Fibroblast of lung (primary cell): Measurements from ENCODE around the gene TRIM4. TPM values are rescaled to one million over a fixed set of nuclear protein-coding genes. Genes with fewer than 3 reads are reported as not detected.
"Not testable (repeated sequence)": the region's sequence is repeated elsewhere in the genome, so short reads cannot be mapped to it uniquely, and the experiment has no call there.

Experiments
- DNase-seq, 2 donors: peaks; one replicate each; pipeline versions ENCODE4 v3.0.0 to v3.0.0-alpha.2; 2010; ENCODE audit warnings: low read depth in 2 of 2
- H2AFZ ChIP-seq: 2 replicates; pipeline ENCODE4 v1.5.1; 2012; ENCODE audit warnings: low read length, control low read depth, inconsistent platforms
- H3K27ac ChIP-seq: 2 replicates; pipeline ENCODE4 v1.5.1; 2011; ENCODE audit warnings: low read length, control low read depth; ENCODE audit not compliant: insufficient read depth
- H3K27me3 ChIP-seq: 2 replicates; pipeline ENCODE4 v1.5.1; 2011; ENCODE audit warnings: mild to moderate bottlenecking, low read length; ENCODE audit not compliant: control insufficient read depth, insufficient read depth
- H3K36me3 ChIP-seq: 2 replicates; pipeline ENCODE4 v1.5.1; 2011; ENCODE audit warnings: low read length; ENCODE audit not compliant: control insufficient read depth, insufficient read depth
- H3K4me1 ChIP-seq: 2 replicates; pipeline ENCODE4 v1.5.1; 2011; ENCODE audit warnings: low read length; ENCODE audit not compliant: control insufficient read depth, insufficient read depth; ENCODE audit errors: extremely low read depth
- H3K4me2 ChIP-seq: 2 replicates; pipeline ENCODE4 v1.5.1; 2011; ENCODE audit warnings: low read length, control low read depth; ENCODE audit not compliant: insufficient read depth; ENCODE audit errors: extremely low read depth
- H3K4me3 ChIP-seq, 4 experiments: fragments of 200-600 bp in 1 of 4; sonication (generic) in 1 of 4; replicated peaks in 1 of 4; 2 replicates each; pipeline ENCODE4 v1.5.1; 2011 to 2016; ENCODE audit warnings: low read length in 4 of 4, low read depth in 3 of 4, mild to moderate bottlenecking in 3 of 4, control low read depth in 2 of 4, inconsistent platforms in 1 of 4, mixed read lengths in 1 of 4; ENCODE audit not compliant: insufficient read depth in 1 of 4; ENCODE audit errors: control extremely low read depth in 1 of 4
- H3K79me2 ChIP-seq: 2 replicates; pipeline ENCODE4 v1.5.1; 2012; ENCODE audit warnings: mild to moderate bottlenecking, low read length, inconsistent platforms; ENCODE audit not compliant: control insufficient read depth, insufficient read depth
- H3K9ac ChIP-seq: 2 replicates; pipeline ENCODE4 v1.5.1; 2011; ENCODE audit warnings: mild to moderate bottlenecking, low read length, control low read depth; ENCODE audit not compliant: insufficient read depth
- H3K9me3 ChIP-seq: 2 replicates; pipeline ENCODE4 v1.5.1; 2012; ENCODE audit warnings: low read depth, low read length; ENCODE audit not compliant: control insufficient read depth, insufficient read depth
- H4K20me1 ChIP-seq: 2 replicates; pipeline ENCODE4 v1.5.1; 2011; ENCODE audit warnings: low read length; ENCODE audit not compliant: control insufficient read depth, insufficient read depth; ENCODE audit errors: extremely low read depth
- CTCF ChIP-seq, 2 donors: IDR thresholded peaks in 1 of 2; conservative IDR thresholded peaks in 1 of 2; 1 replicate in 1 of 2; 2 replicates in 1 of 2; pipeline ENCODE4 v1.5.1; 2011 to 2012; ENCODE audit warnings: low read length in 2 of 2, control low read depth in 1 of 2, inconsistent platforms in 1 of 2, low read depth in 1 of 2, mild to moderate bottlenecking in 1 of 2
- EZH2 ChIP-seq: IDR thresholded peaks from 2 replicates; pipeline ENCODE4 v1.5.1; 2012; ENCODE audit warnings: low read length, control low read depth, mild to moderate bottlenecking; ENCODE audit errors: missing control alignments
- polyA minus RNA-seq: library from RNA; depleted of rRNA, polyadenylated mRNA; stranded (reverse); fragments of >200 nt; gene quantifications from 2 replicates; pipeline ENCODE4 v1.2.3, GENCODE V29; 2011; ENCODE audit warnings: low replicate concordance
- polyA plus RNA-seq, 2 donors: library from polyadenylated mRNA; depleted of rRNA in 1 of 2; stranded (reverse) in 1 of 2; unstranded in 1 of 2; fragments of >200 nt; gene quantifications; 2 replicates each; pipeline ENCODE4 v1.2.1, GENCODE V29; 2011 to 2012; ENCODE audit warnings: missing spikeins in 1 of 2
- total RNA-seq: library from RNA; depleted of rRNA; stranded (reverse); fragments of >200 nt; gene quantifications from 2 replicates; pipeline ENCODE4 v1.2.1, GENCODE V29; 2014

The TRIM4 gene
- 31.5 and 35.4 TPM in 2 replicates for total RNA-seq
- 19.6 and 23.1 TPM in 2 replicates for polyA plus RNA-seq
- polyA plus RNA-seq (2012), result 15.0 and 19.7 TPM in 2 replicates
- 10.0 and 10.4 TPM in 2 replicates for polyA minus RNA-seq

- peak within 1 kb of the TSS; percentile 89 for H3K4me2 ChIP-seq
- H3K27me3 ChIP-seq, result no peaks in the 10 kb centered on the region
- peaks cover 4% of the 10 kb centered on the region for H3K4me1 ChIP-seq
- peak within 1 kb of the TSS; percentile 91 for H3K9ac ChIP-seq
- TF ChIP-seq EZH2 (no peak), CTCF (conservative IDR thresholded peaks at IDR 0.05 in 1 of 2, IDR thresholded peaks at IDR 0.05 in 1 of 2; ENCODE audit: low read depth in 1 of 2, low read length in 2 of 2) (peak; percentile 14 to 28)
- peak within 1 kb of the TSS; percentile 95 for H2AFZ ChIP-seq
- H3K9me3 ChIP-seq, result no peaks in the 10 kb centered on the region
- peaks cover 48% of the 10 kb centered on the region for H3K79me2 ChIP-seq
- peak; percentile 93 to 95 for DNase-seq
- H3K27ac ChIP-seq, result peak within 1 kb of the TSS; percentile 89
- peaks cover 5% of the 10 kb centered on the region for H4K20me1 ChIP-seq
- no peaks in the 10 kb centered on the region for H3K36me3 ChIP-seq
- H3K4me3 ChIP-seq, result peak within 1 kb of the TSS; percentile 67 to 98 (median 82)
Measured at GRCh38 chr7:99918959-99919813, at the start of gene TRIM4. Gene TRIM4, minus strand, starts transcription at chr7:99919530. Its CDS starts 129 bp downstream, at chr7:99919401.

- no peaks in the 10 kb centered on the region for H3K4me1 ChIP-seq
- DNase-seq, result no peak
- TF ChIP-seq CTCF (conservative IDR thresholded peaks at IDR 0.05 in 1 of 2, IDR thresholded peaks at IDR 0.05 in 1 of 2; ENCODE audit: low read depth in 1 of 2, low read length in 2 of 2) (no peak), EZH2 (no peak)
- no peaks in the 10 kb centered on the region for H4K20me1 ChIP-seq
- H3K27ac ChIP-seq, result no peak overlapping the region
- H3K36me3 ChIP-seq, result no peaks in the 10 kb centered on the region
- no peaks in the 10 kb centered on the region for H3K9me3 ChIP-seq
- H3K4me3 ChIP-seq, result no peak overlapping the region
- H3K4me2 ChIP-seq, result no peak overlapping the region
- H3K79me2 ChIP-seq, result no peaks in the 10 kb centered on the region
- no peak overlapping the region for H2AFZ ChIP-seq
- peaks cover 2% of the 10 kb centered on the region for H3K27me3 ChIP-seq
- H3K9ac ChIP-seq, result no peak overlapping the region
Measured at GRCh38 chr7:99958564-99959227, 39.4 kb upstream of the TRIM4 start.

GRCh38 chr7:99955247-99955646 is 35.9 kb upstream of the TRIM4 start:
- Histone ChIP-seq H3K27me3 (peaks cover 2% of the 10 kb centered on the region), H3K4me1 (no peaks in the 10 kb centered on the region), H4K20me1 (no peaks in the 10 kb centered on the region), H3K4me2 (no peak overlapping the region), H2AFZ (no peak overlapping the region), H3K79me2 (no peaks in the 10 kb centered on the region), H3K4me3 (no peak overlapping the region), H3K27ac (no peak overlapping the region), H3K9ac (no peak overlapping the region), H3K36me3 (no peaks in the 10 kb centered on the region), H3K9me3 (no peaks in the 10 kb centered on the region)
- TF ChIP-seq CTCF (conservative IDR thresholded peaks at IDR 0.05 in 1 of 2, IDR thresholded peaks at IDR 0.05 in 1 of 2; ENCODE audit: low read depth in 1 of 2, low read length in 2 of 2) (no peak), EZH2 (no peak)
- no peak for DNase-seq

DNA sequence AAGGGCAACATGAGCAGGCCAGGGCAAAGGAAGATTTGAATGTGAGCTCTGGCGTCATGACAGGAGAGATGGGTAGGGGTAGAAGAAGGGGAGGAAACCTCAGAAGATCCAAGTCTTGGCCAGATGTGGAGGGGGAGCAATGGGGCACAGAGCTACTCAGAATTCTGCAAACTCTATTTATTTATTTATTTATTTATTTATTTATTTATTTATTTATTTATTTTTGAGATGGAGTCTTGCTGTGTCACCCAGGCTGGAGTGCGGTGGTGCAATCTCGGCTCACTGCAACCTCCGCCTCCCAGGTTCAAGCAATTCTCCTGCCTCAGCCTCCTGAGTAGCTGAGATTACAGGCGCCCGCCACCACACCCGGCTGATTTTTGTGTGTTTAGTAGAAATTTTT is 35.3 kb upstream of the TRIM4 start:
- H3K9me3 ChIP-seq, H4K20me1 ChIP-seq, H3K9ac ChIP-seq, H3K27ac ChIP-seq, DNase-seq, H3K4me3 ChIP-seq, H3K36me3 ChIP-seq, H3K27me3 ChIP-seq, H3K79me2 ChIP-seq, H3K4me1 ChIP-seq, H2AFZ ChIP-seq, H3K4me2 ChIP-seq: not testable (repeated sequence)
